HG03354 (cell line): ENCODE data around the gene FAAP100.
A peak's percentile ranks its signal among the peaks of the same experiment; 100 is the strongest.

Experiments
- ATAC-seq: cut with Tn5 transposase; IDR thresholded peaks from one replicate; pipeline ENCODE4 v1.9.1; 2021; ENCODE audit warnings: mild to moderate bottlenecking; ENCODE audit not compliant: unreplicated experiment, poor library complexity, severe bottlenecking

FAAP100 gene

DNA sequence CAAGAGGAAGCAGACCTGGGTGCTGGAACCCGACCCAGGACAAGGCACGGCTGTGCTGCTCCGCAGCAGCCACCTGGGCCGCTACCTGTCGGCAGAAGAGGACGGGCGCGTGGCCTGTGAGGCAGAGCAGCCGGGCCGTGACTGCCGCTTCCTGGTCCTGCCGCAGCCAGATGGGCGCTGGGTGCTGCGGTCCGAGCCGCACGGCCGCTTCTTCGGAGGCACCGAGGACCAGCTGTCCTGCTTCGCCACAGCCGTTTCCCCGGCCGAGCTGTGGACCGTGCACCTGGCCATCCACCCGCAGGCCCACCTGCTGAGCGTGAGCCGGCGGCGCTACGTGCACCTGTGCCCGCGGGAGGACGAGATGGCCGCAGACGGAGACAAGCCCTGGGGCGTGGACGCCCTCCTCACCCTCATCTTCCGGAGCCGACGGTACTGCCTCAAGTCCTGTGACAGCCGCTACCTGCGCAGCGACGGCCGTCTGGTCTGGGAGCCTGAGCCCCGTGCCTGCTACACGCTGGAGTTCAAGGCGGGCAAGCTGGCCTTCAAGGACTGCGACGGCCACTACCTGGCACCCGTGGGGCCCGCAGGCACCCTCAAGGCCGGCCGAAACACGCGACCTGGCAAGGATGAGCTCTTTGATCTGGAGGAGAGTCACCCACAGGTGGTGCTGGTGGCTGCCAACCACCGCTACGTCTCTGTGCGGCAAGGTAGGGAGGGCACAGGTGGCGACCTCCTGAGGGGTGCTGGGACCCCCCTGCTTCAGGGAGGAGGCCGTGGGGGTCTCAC, 23.3 kb downstream of the FAAP100 start:
- ATAC-seq = no peak

DNA sequence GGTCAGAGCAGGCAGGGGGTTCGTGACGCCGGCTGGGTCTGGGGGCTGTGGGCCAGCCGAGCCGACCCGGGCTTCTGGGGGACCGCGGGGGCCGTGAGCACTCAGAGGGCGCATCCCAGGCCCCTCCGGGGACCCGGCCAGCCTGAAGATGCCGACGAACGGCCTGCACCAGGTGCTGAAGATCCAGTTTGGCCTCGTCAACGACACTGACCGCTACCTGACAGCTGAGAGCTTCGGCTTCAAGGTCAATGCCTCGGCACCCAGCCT, 23.8 kb downstream of the FAAP100 start:
- no peak for ATAC-seq

DNA sequence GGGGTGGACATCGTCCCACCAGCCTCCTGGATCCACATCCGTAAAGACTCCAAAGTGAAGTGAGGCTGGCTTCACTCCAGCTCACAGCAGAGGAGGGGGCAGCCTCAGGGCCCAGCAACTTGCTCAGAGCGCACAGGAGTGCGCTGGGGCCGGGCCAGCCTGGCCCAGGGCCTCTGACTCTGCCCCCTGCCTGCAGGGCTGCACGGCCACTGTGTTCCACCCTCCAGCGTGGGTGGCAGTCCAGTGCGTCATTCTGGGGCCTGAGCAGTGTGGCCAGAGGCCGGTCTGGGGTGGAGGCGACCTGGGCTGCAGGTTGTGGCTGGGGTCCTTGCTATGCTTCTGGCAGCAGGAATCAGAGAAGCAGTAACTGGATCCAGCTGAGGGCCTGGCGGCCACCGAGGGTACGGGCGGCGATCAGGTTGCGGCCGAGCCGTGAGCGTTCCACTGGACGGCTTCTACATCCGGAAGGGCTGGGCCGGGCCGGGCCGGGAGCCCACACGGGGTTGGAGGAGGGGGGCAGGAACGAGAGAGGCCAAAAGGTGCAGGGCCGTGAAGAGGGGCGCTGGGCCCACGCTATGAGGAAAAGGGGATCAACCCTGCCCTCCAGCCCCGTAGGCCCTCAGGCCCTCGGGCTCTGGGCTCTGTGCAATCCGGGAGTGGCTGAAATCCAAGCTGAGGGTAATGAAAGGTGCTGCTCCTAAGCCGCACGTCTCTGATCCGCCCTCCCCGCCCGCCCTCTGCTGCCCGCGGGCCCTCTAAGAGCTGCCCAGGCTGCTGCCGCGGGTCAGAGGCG, 24.4 kb downstream of the FAAP100 start, which contains the start of gene FSCN2:
Gene FSCN2 (plus strand): TSS at position 787 of the 793 bp plus-strand sequence. CDS start 155 bp downstream, outside the sequence.
- no peak for ATAC-seq

DNA sequence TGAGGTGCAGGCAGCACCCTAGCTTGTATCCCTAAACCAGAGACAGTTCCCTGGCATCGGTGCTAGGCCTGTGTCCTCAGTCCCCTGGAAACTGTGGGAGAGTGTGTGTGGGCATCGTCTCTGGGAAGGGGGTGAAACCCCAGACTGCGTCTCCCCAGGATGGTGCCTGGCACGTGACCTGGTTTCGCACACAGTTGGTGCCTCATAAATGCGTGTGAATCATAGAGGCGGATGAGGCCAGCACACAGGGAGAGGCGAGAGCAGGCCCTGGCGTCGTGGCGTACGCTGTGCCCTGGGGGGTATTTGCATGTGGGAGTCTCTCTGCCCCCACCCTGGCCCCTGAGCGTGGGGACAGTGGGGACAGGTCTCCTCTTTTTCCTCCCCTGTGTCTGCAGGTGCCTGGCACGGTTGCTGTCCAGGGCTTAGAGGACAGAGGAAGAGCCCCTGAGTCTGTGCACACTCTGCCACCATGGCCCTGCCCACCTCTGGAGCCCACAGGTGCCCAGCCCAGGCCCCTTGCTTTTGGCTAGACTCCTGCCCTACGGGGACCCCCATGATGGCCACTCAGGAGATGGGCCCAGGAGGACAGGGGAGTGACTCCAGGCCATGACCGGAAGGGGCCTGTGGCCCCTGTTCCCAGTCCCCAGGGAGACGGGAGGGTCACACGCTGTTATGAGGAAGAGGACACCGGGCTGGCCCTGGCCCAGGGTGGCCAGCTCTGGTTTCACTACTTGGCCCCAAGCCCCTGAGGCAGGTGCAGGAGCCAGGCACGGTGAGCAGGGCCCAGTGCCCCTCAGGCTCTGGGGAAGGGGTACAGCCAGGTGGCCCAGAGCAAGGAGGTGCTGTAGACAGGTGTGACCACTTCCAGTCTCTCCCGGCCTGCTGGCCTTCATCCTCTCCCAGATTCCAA, 25.2 kb downstream of the FAAP100 start:
- no peak for ATAC-seq

DNA sequence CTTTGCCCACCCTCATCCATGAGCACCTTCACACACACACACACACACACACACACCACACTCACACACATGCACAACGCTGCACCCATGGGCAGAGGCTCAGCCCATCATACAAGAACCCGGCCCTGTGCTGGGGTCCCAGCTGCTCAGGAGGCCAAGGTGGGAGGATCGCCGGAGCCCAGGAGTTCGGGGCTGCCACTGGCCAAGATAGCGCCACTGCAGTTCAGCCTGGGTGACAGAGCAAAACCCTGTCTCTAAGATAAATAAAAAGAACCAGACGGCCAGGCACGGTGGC, 27.3 kb downstream of the FAAP100 start:
- no peak for ATAC-seq

DNA sequence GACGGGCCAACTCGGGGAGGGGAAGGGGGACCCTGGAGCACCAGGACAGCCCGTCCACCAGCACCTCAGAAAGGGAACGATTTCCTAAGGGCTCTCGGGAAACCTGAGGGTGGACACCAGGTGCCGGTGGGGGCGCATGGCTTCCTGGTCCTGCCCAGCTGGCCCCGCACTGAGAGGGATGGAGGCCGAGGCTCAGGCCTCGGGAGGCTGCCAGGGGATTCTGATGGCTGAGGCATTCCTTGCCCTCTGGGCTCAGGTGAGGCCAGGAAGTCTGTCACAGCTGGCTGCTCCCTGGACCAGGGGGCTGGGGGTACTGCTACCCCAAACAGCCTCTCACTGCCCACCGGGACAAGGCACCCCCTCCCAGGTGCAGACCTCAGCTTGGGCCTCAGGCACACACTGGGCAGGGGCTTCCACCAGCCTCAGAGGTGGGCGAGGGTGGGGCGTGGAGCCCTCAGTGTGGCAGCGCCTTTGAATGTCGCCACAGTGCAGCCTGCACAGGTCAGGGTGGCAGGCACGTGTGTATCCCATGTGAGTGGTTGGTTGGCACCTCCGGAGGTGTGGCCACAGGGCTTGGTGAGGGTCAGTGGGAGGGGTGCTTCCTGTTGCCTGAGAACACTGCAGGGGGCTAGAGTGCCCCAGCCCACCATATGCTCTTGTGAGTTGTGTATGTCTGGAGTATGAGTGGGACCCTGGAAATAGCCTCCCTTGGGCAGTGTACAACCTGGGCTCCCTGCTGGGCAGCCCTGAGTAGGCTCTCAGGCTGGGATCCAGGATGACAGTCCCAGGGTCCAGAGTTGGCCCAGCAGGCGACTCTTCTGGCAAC, 27.9 kb downstream of the FAAP100 start:
- ATAC-seq = no peak

DNA sequence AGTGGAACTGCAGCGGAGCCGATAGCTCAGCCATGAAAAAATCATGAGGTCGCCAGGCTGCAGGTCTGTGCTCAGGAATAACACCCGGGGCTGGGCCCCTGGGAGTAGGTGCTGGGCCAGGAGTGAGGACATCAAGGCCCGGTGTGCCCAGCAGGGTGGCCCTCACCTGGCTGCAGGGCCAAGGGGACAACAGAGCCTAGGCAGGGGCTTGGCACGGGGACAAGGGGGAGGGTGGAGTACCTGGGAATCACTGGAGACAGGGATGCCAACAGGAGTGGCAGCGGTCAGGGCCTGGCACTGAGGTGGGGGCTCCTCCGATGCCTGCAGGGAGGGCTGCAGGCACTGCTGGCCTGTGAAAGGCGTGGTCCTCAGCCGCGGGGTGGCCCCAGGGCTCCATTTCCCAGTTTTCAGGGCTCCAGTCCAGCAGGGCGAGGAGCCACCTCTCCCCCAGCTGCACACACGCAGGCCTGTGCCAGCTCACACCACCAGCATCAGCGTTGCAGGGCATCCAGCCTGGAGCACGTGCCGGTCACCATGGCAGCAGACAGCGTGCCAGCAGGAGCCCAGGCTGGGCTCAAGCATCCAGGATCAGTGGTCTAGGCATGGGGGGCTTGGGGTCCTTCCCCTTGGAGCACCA, 28.6 kb downstream of the FAAP100 start:
- ATAC-seq = no peak

DNA sequence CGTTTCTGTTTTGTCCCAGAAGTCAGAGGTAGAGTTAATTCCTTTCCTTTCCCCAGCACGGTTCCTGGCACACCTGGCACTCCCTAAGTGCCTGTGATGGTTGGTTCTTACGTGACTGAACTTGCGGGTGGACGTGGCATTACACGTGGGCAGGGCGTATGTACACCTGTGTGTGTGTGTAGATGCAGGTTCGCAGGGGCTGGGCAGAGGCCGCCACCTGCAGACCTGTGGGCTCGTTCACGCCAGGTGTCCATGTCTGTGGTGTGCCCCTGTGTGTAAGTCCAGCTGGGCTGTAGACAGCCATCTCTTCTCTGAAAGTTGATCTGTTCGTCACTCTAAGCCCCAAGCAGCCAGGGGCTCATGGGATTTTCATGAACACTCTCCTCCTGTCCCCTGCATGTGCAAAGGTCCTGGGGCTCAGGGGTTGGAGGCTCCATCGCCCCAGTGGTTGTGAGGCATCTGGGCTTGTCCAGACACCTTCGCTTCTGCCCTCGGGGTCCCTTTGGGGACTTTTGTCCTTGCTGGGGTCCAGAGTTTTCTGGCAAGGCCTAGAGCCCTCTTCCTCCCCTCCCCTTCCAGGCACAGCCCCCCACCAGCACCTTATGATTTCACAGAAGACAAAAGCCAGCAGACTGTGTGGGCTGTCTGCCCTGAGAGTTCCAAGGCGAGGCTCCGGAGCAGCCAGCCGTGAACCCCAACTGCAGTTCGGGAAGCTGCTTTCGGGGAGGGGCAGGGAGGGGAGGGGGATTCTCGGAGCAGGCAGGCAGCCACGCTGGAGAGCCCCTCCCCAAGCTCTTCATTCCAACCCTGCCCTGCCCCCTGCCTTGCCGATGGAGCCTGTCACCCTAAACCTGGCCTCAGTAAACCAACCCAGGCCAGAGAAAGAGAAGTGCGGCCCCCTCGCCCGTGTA, 29.4 kb downstream of the FAAP100 start:
- ATAC-seq = no peak

DNA sequence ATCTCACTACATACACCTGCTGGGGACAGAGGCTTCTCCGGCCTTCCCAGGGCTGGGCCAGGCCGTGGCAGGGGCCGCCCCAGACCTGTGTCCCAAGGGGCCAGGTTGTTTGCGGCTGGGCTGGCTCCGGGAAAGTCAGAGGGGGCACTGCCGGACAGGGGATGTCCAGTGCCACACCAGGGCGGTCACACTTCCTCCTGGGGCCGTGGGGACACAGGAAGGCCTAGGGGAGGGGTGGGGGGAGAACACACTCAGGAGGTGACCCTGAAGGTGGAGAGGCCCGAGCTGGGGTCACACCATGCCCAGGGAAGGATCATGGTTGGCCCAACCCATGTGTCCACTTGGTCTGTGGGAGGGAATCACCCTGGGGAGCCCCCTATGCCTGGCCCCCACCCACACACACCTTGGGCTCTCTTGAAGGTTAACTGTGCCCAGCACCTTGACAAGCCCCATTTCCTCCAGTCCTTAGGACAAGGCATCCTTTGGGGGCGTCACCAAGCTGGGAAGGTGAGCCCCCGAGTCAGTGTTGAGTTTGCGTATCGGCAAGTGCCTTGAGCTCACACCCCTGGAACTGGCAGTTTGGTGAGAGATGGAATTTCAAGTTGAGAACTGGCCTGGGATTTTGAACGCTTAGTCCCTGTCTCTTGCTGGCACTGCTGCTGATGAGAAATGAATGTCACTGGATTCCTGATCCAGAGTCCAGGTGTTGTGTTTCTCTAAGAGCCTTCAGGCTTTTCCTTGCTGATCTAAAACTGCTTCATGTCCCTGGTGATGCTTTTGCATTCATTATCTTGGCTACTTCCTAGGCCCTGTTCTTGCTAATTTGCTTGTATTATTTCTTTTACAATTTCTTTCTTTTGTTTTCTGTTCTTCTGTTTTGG, 31.9 kb downstream of the FAAP100 start:
- ATAC-seq = no peak

DNA sequence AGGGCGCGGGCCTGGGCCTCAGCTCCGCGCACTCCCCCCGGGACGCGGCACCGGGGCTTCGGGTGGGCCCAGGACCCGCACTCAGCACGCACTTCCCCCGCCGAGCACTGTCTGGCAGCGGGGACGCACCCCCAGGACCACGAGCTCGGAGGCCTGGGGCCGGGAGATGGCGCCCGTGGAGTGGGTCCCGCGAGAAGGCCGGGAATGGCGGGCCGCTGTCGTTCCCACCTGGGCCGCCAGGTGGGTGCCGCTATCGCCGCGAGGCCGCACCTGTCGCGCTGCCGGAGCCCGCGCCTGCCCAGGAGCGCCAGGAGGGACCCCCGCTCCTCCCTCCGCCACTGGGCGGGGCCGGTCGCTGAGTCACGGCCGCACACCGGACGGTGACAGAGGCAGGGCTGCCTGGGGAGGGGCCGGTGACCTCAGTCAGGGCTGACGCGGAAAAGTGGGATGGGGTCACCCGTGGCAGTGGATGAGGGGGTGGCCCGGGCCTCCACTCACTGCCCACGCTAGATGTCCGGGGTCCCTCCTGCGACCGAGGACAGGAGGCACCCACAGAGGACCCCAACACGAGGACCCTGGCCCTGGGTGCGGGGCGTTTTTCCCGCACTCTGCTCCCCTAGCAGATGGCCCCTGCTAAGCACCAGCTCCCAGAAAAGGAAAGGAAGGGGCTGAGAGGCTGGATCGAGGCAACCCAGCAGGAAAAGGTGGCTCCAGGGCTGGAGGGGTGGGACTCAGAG, 32.7 kb downstream of the FAAP100 start:
- no peak for ATAC-seq

DNA sequence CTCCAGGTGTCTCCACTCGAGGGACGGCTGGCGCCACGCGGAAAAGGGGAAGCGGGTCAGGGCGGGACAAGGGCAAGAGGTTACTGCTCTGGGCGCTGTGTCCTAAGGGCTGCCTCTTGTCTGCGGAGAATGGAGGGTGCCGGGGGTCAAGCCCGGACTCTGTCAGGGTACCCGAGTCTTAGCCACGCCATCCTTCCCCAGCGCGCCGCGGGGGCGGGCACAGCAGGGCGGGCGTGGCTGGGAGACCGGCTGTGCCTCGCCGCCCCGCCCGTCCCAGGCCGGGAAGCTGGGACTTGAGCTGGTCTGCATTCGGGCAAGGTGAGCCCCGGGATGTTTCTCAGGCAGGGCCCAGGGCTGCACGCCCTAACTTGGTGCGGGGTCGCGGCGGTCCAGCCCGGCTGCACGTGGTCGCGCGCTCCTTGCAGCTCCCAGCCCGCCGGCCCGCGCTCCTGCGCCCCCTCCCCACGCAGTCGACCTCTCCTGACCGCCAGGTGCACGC, 33.3 kb downstream of the FAAP100 start:
- no peak for ATAC-seq

DNA sequence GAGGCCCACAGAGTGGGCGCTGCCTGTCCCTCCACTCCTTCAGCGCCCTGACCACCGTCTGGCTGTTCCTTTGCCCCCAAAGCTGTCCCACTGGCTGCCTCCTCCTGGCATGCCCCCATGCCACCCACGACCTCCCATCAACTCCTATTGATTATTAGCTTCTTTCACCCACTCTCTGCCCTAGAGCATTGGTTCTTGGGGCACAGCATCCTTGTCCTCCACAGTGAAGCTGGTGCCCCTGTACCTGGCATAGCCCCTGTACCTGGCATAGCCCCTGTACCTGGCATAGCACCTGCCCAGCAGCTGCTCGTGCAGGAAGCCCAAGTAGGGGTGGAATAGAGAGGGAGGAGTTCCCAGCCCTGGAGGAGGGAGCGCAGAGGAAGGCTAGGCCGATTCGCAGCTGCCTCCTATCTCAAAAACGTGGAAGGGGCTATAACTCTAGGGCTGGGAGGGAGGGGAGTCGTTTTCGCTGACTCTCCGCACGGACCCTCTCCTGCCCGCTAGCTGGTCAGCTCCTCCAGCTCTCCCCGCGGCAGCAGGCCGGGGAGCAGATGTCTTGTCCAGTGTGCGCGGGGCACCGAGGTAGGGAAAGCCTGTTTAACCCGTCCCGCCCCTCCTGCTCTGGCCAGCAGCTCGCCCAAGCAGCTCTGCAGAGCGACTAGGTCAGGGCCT, 33.9 kb downstream of the FAAP100 start:
- ATAC-seq = no peak

DNA sequence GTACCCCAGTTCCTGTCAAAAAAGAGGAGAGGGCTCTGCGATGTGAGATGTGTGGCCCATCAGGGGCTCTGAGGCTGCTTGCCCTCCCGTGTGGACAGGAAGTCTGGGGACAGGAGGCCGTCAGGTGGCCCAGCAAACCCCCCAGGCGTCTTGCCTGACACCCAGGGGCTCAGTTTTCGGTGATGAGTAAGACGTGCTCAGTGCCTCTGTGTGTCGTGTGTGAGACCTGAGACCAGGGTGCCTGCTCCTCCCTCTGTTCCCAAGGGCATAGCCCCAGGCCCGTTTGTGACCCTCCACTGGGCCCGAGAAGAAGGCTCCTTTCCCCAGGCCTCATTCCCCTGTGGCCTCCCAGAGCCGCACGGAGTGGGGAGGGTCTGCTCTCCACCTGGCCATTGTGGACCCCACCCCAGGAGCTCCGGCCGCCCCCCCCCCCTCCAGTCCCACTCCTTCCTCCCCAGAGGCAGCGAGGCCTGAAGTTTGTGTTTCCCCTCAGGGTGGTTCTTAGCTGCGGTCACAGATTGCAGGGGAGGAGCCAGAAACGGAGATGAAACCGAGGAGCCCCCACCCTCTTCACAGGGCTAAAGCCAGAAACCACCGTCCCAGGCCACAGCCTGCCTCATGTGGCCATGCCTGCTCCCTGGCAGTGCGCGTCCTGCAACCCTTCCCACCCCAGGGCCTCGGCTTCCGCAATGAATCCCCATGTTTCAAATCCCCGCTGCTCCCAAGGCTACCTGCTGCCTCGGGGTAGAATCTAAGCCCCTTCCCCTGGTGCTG, 34.6 kb downstream of the FAAP100 start:
- ATAC-seq = peak; percentile 47

DNA sequence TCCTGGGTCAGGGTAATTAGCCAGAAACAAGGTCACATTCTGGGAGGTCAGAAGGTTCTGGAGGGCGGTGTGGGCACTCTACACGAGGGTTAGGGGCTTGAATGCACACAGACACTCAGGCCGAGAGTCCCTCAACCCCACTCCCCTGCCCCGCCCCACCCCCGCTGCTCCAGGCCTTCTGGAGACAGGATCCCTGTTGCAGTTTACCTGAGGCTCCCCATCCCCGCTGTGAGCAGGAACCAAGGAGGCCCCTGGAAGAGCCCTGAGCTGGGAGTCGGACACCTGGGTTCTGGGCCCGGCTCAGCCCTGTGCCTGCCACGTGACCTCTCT, 35.2 kb downstream of the FAAP100 start:
- no peak for ATAC-seq

DNA sequence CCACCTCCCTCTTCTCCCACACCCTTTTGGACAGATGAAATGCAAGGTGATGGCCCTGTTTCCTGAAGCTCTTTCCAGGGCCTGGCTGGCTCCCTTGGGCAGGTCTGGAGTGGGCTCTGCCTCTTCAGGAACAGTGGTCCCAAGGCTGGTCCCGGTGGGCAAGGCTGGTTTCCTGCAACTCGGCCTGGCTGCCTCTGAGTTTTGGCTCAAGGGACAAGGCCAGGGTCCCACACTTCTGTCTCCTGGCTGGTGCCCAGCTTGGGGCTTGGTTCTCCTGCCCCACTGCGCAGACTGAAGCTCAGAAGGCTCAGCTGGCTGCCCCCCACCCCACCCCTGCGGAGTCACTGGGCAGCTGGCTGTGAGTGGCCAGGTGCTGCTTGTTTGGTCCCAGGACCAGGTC, 35.7 kb downstream of the FAAP100 start:
- ATAC-seq = no peak
